ENCODE data around the gene TBC1D8.

DNA sequence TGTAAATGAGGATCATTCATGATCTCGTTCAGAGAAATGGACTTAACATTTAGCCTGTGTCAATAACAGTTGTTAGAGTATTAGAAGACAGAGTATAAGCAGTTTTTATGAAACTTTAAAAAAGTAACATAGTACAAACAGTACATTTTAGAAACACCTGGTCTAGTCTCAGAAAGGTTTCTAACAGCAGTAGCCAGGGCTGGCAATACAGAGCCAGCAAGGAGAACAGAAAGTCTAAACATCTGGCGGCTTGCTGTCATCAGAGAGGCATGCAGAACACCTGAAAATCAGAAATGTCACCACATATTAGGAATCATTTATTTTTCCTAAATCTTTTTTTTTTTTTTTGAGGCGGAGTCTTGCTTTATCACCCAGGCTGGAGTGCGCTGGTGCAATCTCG is 99.0 kb downstream of the TBC1D8 start:
- TF ChIP-seq CTCF (IDR thresholded peaks at IDR 0.05) (no peak), ZNF423 (CRISPR knock-in tag; IDR thresholded peaks at IDR 0.05) (no peak), TCF7 (CRISPR knock-in tag; IDR thresholded peaks at IDR 0.05; ENCODE audit: low read depth) (no peak), HMGXB4 (CRISPR knock-in tag; IDR thresholded peaks at IDR 0.05) (no peak), ATF1 (CRISPR knock-in tag; IDR thresholded peaks at IDR 0.05) (no peak), USF2 (CRISPR knock-in tag; IDR thresholded peaks at IDR 0.05) (no peak), ZNF416 (CRISPR knock-in tag; IDR thresholded peaks at IDR 0.05) (no peak)
- TF ChIP-seq, protein P1, sequence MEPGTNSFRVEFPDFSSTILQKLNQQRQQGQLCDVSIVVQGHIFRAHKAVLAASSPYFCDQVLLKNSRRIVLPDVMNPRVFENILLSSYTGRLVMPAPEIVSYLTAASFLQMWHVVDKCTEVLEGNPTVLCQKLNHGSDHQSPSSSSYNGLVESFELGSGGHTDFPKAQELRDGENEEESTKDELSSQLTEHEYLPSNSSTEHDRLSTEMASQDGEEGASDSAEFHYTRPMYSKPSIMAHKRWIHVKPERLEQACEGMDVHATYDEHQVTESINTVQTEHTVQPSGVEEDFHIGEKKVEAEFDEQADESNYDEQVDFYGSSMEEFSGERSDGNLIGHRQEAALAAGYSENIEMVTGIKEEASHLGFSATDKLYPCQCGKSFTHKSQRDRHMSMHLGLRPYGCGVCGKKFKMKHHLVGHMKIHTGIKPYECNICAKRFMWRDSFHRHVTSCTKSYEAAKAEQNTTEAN (CRISPR knock-in tag; IDR thresholded peaks at IDR 0.05): no peak
